Brain pericyte (primary cell): ENCODE results near the gene IFI30.

Experiments
- DNase-seq: peaks from one replicate; pipeline ENCODE4 v3.0.0-alpha.2; 2012; ENCODE audit warnings: low read depth, low spot score

Gene IFI30

DNA sequence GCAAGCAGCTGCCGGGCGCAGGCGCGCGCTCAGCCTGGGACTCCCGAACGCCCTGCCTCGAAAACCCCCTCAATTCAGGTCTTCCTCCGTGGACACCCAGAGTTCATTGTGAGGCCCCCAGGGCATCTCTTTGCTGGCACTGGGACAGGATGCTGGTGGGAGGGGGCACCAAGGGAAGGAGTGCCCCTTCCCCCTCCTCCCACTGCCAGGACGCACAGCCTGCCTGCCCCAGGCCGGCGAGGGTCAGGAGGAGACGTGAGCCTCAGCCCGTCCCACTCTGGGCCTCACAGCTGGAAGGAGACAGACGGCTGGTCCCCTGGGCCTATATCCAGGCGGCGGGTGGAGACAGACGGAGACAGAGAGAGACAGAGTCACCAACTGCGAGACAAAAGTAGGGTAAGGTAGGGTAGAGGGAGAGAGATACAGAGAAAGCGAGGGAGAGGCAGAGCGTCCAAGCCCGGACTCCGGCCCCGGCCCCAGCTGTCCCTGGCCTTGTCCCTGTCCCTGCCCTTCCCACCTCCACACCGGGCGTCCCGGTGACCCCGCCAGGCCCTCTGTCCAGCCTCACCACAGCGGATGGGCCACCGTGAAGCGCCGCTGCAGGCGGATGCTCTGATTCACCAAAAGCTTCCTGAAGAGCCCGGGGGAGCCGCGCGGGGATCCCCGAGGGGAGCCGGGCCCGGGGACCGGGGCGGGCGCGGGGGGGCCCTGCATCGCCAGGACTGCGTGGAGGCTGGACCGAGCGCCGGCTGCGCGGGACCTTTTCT is 52.3 kb downstream of the IFI30 start, which contains the start of gene PDE4C:
Gene PDE4C (minus strand): TSS at position 737 of the 767 bp plus-strand sequence. CDS start 23 bp downstream, at position 714.
- no peak for DNase-seq

DNA sequence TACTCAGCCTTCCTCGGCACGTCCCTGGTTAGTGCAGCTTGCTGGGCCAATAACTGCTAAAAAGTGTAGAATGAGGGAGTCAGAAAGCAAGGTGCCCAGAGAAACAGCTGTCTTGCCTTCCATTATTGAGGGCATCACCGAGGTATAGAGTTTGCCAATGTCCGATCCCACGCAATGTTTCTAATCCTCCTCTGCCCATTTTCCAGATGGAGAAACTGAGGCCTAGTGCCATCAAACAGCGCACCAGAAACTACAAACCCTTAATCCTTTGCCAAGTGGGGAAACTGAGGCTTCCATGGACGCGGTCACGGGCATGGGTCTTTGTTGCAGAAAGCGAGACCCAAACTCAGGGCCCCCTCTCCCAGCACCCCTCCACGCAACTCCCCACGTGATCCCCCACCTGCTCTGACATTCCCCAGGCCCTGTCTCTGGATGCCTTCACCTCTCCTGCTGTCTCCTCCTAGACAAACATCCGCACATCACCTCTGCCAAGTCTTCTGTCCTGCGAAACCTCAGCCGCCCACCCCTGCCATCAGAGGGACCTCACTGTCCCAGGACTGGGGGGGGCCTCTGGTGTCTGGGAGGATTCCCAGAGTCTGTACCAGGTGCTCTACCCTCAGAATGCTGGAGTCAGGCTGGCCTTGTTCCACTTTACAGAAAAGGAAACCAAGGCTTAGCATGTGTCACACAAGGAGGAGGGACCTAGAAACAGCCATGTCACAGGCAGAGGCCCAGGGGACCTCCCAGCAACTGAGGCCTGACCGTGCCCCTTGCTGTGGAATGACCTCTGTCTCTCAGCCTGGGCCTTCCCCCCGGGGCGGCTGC is 53.6 kb downstream of the IFI30 start:
- DNase-seq = no peak
